Measurements from ENCODE around the gene ST3GAL4. TPM values are rescaled to one million over a fixed set of nuclear protein-coding genes. Genes with fewer than 3 reads are reported as not detected.

Gene ST3GAL4
- total RNA-seq, 2 experiments from 2014 or later = 14.3 to 18.8 TPM

DNA sequence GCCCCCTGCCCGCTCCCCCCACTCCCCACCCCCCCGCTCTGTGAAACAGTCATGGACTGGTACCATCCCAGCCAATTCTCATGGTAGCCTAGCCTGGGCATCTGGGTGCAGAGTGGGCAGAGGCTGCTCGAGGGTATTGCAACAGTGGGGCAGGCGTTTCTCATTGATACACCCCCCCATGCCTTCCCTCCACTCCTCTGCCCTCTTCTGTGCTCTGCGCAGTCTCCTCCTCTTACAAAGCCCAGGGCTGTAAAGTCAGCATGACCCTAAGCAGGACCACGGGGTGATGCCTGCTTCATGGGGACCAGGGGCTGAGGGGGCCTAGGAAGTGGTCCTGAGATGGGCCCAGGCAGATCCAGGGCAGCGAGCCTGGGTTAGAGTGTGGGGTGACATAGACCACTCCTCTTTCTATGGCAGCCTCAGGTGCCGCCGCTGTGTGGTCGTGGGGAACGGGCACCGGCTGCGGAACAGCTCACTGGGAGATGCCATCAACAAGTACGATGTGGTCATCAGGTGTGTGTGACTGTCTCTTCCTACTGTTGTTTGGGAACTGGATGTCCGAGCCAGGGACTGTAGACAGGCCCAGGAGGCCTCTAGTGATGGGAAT is 52.3 kb downstream of the ST3GAL4 start:
- Histone ChIP-seq H3K36me3 (ENCODE audit: insufficient read depth, low read length) (0 out of 2 replicates have a peak, but pooled peaks cover 8% of the 10 kb centered on the region), H2AFZ (ENCODE audit: low read length) (no peak overlapping the region), H3K9me2 (ENCODE audit: insufficient read depth, low read length) (no peaks in the 10 kb centered on the region), H3K4me3 (ENCODE audit: low read depth, low read length, poor library complexity, severe bottlenecking) (no peak overlapping the region), H4K20me1 (ENCODE audit: insufficient read depth, low read length) (no peaks in the 10 kb centered on the region; the same call in 1 of the 2 replicates), H3K4me2 (ENCODE audit: low read length) (no peak overlapping the region), H3K79me2 (ENCODE audit: insufficient read depth, low read depth, low read length) (no peaks in the 10 kb centered on the region), H3K9me3 (ENCODE audit: low read length) (no peaks in the 10 kb centered on the region), H3K4me1 (ENCODE audit: insufficient read depth, low read length, poor library complexity, severe bottlenecking) (no peaks in the 10 kb centered on the region), H3K27ac (ENCODE audit: low read depth, low read length, poor library complexity, severe bottlenecking) (no peak overlapping the region)
- BruUV-seq (replicated peaks) = no TSS peak
- no peak for DNase-seq (ENCODE audit: low spot score)
- intact Hi-C loops (cut with micrococcal nuclease; ENCODE audit: unreplicated experiment) = no loop called here
- TF ChIP-seq, protein P1, sequence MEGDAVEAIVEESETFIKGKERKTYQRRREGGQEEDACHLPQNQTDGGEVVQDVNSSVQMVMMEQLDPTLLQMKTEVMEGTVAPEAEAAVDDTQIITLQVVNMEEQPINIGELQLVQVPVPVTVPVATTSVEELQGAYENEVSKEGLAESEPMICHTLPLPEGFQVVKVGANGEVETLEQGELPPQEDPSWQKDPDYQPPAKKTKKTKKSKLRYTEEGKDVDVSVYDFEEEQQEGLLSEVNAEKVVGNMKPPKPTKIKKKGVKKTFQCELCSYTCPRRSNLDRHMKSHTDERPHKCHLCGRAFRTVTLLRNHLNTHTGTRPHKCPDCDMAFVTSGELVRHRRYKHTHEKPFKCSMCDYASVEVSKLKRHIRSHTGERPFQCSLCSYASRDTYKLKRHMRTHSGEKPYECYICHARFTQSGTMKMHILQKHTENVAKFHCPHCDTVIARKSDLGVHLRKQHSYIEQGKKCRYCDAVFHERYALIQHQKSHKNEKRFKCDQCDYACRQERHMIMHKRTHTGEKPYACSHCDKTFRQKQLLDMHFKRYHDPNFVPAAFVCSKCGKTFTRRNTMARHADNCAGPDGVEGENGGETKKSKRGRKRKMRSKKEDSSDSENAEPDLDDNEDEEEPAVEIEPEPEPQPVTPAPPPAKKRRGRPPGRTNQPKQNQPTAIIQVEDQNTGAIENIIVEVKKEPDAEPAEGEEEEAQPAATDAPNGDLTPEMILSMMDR (conservative IDR thresholded peaks at IDR 0.05; ENCODE audit: low read length) = no peak
- no peak for TF ChIP-seq EZH2phosphoT487 (IDR thresholded peaks at IDR 0.05; ENCODE audit: borderline replicate concordance, low read depth, low read length)
- POLR2A ChIA-PET = no interaction called here
- CTCF ChIA-PET (ENCODE audit: unreplicated experiment) = no interaction called here

DNA sequence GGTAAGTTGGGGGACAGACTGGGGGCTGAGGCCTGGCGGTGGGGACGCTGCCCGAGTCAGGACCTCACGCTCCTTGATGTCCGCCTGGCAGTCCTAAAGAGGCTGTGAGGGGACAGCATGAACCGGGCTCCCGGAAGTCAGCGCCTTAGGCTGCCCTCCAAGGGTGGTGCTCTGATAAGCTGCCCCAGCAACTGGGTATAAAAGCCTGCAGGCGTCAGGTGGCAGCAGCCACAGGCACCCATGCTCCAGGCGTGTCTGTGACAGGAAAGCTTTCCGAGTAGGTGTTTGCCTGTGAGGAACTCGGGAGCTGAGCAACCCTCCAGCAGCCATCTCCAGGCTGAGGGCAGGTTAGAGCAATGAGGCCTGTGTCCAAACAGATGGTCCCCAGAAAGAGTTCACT is 53.0 kb downstream of the ST3GAL4 start:
- CTCF ChIA-PET (ENCODE audit: unreplicated experiment) = no interaction called here
- intact Hi-C loops (cut with micrococcal nuclease; ENCODE audit: unreplicated experiment) = no loop called here

More for the DNA sequence above, 53.0 kb downstream of the ST3GAL4 start:
- H3K9me2 ChIP-seq (ENCODE audit: insufficient read depth, low read length) = no peaks in the 10 kb centered on the region
- no peak overlapping the region for H3K4me2 ChIP-seq (ENCODE audit: low read length)
- H3K27ac ChIP-seq (ENCODE audit: low read depth, low read length, poor library complexity, severe bottlenecking) = no peak overlapping the region
- H3K4me1 ChIP-seq (ENCODE audit: insufficient read depth, low read length, poor library complexity, severe bottlenecking) = no peaks in the 10 kb centered on the region
- no peak for DNase-seq (ENCODE audit: low spot score)
- BruUV-seq (replicated peaks) = no TSS peak
- POLR2A ChIA-PET = no interaction called here
- no peak overlapping the region for H2AFZ ChIP-seq (ENCODE audit: low read length)
- no peaks in the 10 kb centered on the region for H3K9me3 ChIP-seq (ENCODE audit: low read length)
- no peak for TF ChIP-seq EZH2phosphoT487 (IDR thresholded peaks at IDR 0.05; ENCODE audit: borderline replicate concordance, low read depth, low read length)
- TF ChIP-seq, protein P1 (conservative IDR thresholded peaks at IDR 0.05; ENCODE audit: low read length) = no peak
- H3K36me3 ChIP-seq (ENCODE audit: insufficient read depth, low read length) = 0 out of 2 replicates have a peak, but pooled peaks cover 8% of the 10 kb centered on the region
- H3K4me3 ChIP-seq (ENCODE audit: low read depth, low read length, poor library complexity, severe bottlenecking) = no peak overlapping the region
- no peaks in the 10 kb centered on the region; the same call in 1 of the 2 replicates for H4K20me1 ChIP-seq (ENCODE audit: insufficient read depth, low read length)
- no peaks in the 10 kb centered on the region for H3K79me2 ChIP-seq (ENCODE audit: insufficient read depth, low read depth, low read length)

Measured in OCI-LY7 (cell line).